Glutamatergic neuron (in vitro differentiated cells): ENCODE results near the gene IGFLR1. TPM values are rescaled to one million over a fixed set of nuclear protein-coding genes. Genes with fewer than 3 reads are reported as not detected.

Experiments used
- DNase-seq: peaks from one replicate; pipeline ENCODE4 v3.0.0; 2022
- H3K27ac Mint-ChIP-seq: one replicate; pipeline ENCODE4 v1.8.0; 2020; ENCODE audit warnings: mild to moderate bottlenecking, mixed read lengths, inconsistent platforms; ENCODE audit not compliant: unreplicated experiment
- H3K27me3 Mint-ChIP-seq: one replicate; pipeline ENCODE4 v1.8.0; 2020; ENCODE audit warnings: mild to moderate bottlenecking, moderate library complexity, mixed read lengths, inconsistent platforms; ENCODE audit not compliant: unreplicated experiment
- H3K36me3 Mint-ChIP-seq: one replicate; pipeline ENCODE4 v1.8.0; 2020; ENCODE audit warnings: mild to moderate bottlenecking, mixed read lengths, inconsistent platforms; ENCODE audit not compliant: unreplicated experiment
- H3K4me1 Mint-ChIP-seq: one replicate; pipeline ENCODE4 v1.8.0; 2020; ENCODE audit warnings: mild to moderate bottlenecking, low read depth, mixed read lengths, inconsistent platforms; ENCODE audit not compliant: unreplicated experiment
- H3K4me3 Mint-ChIP-seq: one replicate; pipeline ENCODE4 v1.8.0; 2020; ENCODE audit warnings: mild to moderate bottlenecking, mixed read lengths, inconsistent platforms; ENCODE audit not compliant: unreplicated experiment
- H3K9me3 Mint-ChIP-seq: one replicate; pipeline ENCODE4 v1.8.0; 2020; ENCODE audit warnings: mild to moderate bottlenecking, moderate library complexity, mixed read lengths, inconsistent platforms; ENCODE audit not compliant: unreplicated experiment
- CTCF ChIP-seq: fragments of 200-600 bp; sonication (generic); IDR thresholded peaks from one replicate; pipeline ENCODE4 v1.5.0; 2021; ENCODE audit not compliant: partially characterized antibody, unreplicated experiment
- total RNA-seq: library from RNA; stranded (reverse); fragmentation: NEBNext Ultra II Directional; extraction: Animal tissue kit (Norgen Biotek cat#: 25700); gene quantifications from one replicate; pipeline ENCODE4 v1.2.1, GENCODE V29; 2021; ENCODE audit not compliant: unreplicated experiment

Gene IGFLR1
- total RNA-seq, 1 donor from 2014 or later: 4.7 TPM

- H3K9me3 Mint-ChIP-seq: peaks cover 11% of the 10 kb centered on the region
- TF ChIP-seq CTCF: no peak
- no peak overlapping the region for H3K4me3 Mint-ChIP-seq
- DNase-seq: no peak
- no peaks in the 10 kb centered on the region for H3K4me1 Mint-ChIP-seq
- peaks cover 4% of the 10 kb centered on the region for H3K36me3 Mint-ChIP-seq
- H3K27me3 Mint-ChIP-seq: peaks cover 7% of the 10 kb centered on the region
- H3K27ac Mint-ChIP-seq: no peak overlapping the region
Observed at GRCh38 chr19:35738021-35738886, 4.0 kb downstream of the IGFLR1 start.

GRCh38 chr19:35736913-35737886 lies 5.1 kb downstream of the IGFLR1 start:
- TF ChIP-seq CTCF: no peak

GRCh38 chr19:35734889-35735288 lies 7.4 kb downstream of the IGFLR1 start:
- Mint-ChIP-seq H3K9me3 (peaks cover 5% of the 10 kb centered on the region), H3K36me3 (peaks cover 4% of the 10 kb centered on the region), H3K4me3 (no peak overlapping the region)

More at GRCh38 chr19:35736913-35737886, 5.1 kb downstream of the IGFLR1 start:
- Mint-ChIP-seq H3K36me3 (peaks cover 4% of the 10 kb centered on the region), H3K27me3 (peaks cover 7% of the 10 kb centered on the region), H3K4me3 (no peak overlapping the region), H3K4me1 (no peaks in the 10 kb centered on the region), H3K9me3 (peaks cover 6% of the 10 kb centered on the region), H3K27ac (no peak overlapping the region)
- DNase-seq: no peak

GRCh38 chr19:35734273-35734672 lies 8.0 kb downstream of the IGFLR1 start:
- no peak for TF ChIP-seq CTCF
- Mint-ChIP-seq H3K36me3 (peaks cover 4% of the 10 kb centered on the region), H3K27me3 (peaks cover 10% of the 10 kb centered on the region), H3K4me1 (no peaks in the 10 kb centered on the region), H3K4me3 (no peak overlapping the region), H3K9me3 (peaks cover 5% of the 10 kb centered on the region), H3K27ac (peak overlapping the region; percentile 73)
- no peak for DNase-seq

More at GRCh38 chr19:35734889-35735288, 7.4 kb downstream of the IGFLR1 start:
- H3K27ac Mint-ChIP-seq: no peak overlapping the region
- H3K27me3 Mint-ChIP-seq: peaks cover 9% of the 10 kb centered on the region
- TF ChIP-seq CTCF: no peak
- no peaks in the 10 kb centered on the region for H3K4me1 Mint-ChIP-seq
- DNase-seq: no peak
